Esophagus squamous epithelium (tissue), 5 donors: Measurements from ENCODE around the gene SRRM2. TPM values are rescaled to one million over a fixed set of nuclear protein-coding genes. Genes with fewer than 3 reads are reported as not detected.
"Not testable (repeated sequence)": the region's sequence is repeated elsewhere in the genome, so short reads cannot be mapped to it uniquely, and the experiment has no call there.

Source experiments
- DNase-seq: peaks from one replicate; lab custom pipeline; 2025; lab: John Stamatoyannopoulos, UW
- H3K27ac ChIP-seq, 4 donors: fragments of 200-600 bp; sonication (generic); one replicate each; pipeline ENCODE4 v1.5.1; 2016 to 2019; ENCODE audit warnings: mild to moderate bottlenecking in 1 of 4
- H3K27me3 ChIP-seq, 4 donors: fragments of 200-600 bp; sonication (generic); 1 replicate in 3 of 4; 2 replicates in 1 of 4; pipeline versions ENCODE4 v1.5.1 to v1.6.0; 2017 to 2021; ENCODE audit warnings: antibody characterized with exemption in 1 of 4
- H3K36me3 ChIP-seq, 3 donors: fragments of 200-600 bp; sonication (generic); one replicate each; pipeline ENCODE4 v1.5.1; 2016 to 2019
- H3K4me1 ChIP-seq, 3 donors: fragments of 200-600 bp; sonication (generic); one replicate each; pipeline ENCODE4 v1.5.1; 2017 to 2019
- H3K4me3 ChIP-seq, 4 donors: fragments of 200-600 bp; sonication (generic); 1 replicate in 3 of 4; 2 replicates in 1 of 4; pipeline ENCODE4 v1.5.1; 2016 to 2019; ENCODE audit warnings: mild to moderate bottlenecking in 2 of 4, moderate library complexity in 1 of 4
- H3K9me3 ChIP-seq, 3 donors: fragments of 200-600 bp; sonication (generic); one replicate each; pipeline ENCODE4 v1.5.1; 2016 to 2019
- POLR2A ChIP-seq, 4 donors: fragments of 450-650 bp; IDR thresholded peaks; one replicate each; pipeline ENCODE4 v1.6.1; 2017; ENCODE audit warnings: antibody characterized with exemption in 4 of 4, mild to moderate bottlenecking in 4 of 4, moderate library complexity in 3 of 4
- WGBS, 2 donors: methylation state at CpG; one replicate each; pipeline ENCODE4 v1.1.5; 2018; 5-methylcytosine and 5-hydroxymethylcytosine counted together
- intact Hi-C: fragments of 100-400 bp; cut with DNase I; formaldehyde crosslinking; loops from one replicate; pipeline ENCODE4 v1.15.0; 2022
- total RNA-seq, 4 donors: library from RNA; depleted of rRNA; stranded (reverse); fragments of >200 nt; gene quantifications; one replicate each; pipeline ENCODE4 v1.1.0, GENCODE V29; 2016
- TF ChIP-seq, protein P1 (sequence below), 6 experiments: fragments of 450-650 bp in 4 of 6; fragments of 200-600 bp in 2 of 6; sonication (generic) in 2 of 6; IDR thresholded peaks; one replicate each; pipeline ENCODE4 v1.5.1; 2016 to 2019; ENCODE audit warnings: antibody characterized with exemption in 6 of 6, mild to moderate bottlenecking in 4 of 6, moderate library complexity in 4 of 6
- donor health status: DM: yes; HTN: yes; CAD: no.

SRRM2 gene
- total RNA-seq, 4 donors from 2014 or later: 80.7 to 290 (median 233) TPM

DNA sequence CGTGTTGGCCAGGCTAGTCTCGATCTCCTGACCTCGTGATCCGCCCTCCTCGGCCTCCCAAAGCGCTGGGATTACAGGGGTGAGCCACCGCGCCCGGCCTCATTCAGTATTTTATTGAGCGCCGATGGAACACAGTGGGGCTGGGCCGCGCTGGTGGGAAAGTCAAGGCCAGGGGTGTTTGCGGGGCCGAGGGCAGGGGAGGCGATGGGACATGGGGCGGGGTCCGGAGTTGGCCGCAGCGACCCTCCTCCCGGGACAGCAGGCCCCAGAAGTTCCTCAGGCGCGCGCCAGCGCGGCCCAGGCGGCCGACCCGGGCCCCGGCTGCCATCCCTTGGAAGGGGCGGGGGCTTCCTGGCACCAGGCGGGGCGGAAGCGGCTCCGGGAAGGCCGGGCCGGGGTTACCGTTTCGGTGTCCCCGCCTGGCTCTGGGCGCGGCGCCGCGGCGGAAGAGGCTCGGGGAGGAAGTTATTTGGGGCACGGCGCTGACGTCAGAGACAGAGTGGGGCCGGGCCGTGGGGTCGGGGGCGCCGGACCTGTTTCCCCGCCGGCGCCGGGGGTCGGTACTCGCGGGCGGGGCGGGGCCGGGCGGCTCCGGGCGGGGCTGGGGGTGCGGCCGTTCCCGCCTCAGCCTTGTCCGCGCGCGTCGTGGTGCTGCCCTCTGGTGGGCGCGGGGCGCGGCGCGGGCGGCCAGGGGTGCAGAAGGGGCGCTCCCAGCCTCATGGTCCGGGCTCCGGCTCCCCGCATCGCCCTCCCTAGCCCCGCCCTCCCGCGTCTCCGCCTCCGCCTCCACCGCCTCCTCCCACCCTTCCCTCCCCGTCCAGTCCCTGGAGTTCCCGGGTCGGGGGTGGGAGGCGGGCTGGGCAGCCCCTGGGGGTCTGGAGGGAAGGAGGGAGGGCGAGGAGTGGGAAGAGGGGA is 31.5 kb upstream of the SRRM2 start:
- 0 to 3% methylated on average over 6 to 20 of the region's 99 CpGs for WGBS, 2 donors

DNA sequence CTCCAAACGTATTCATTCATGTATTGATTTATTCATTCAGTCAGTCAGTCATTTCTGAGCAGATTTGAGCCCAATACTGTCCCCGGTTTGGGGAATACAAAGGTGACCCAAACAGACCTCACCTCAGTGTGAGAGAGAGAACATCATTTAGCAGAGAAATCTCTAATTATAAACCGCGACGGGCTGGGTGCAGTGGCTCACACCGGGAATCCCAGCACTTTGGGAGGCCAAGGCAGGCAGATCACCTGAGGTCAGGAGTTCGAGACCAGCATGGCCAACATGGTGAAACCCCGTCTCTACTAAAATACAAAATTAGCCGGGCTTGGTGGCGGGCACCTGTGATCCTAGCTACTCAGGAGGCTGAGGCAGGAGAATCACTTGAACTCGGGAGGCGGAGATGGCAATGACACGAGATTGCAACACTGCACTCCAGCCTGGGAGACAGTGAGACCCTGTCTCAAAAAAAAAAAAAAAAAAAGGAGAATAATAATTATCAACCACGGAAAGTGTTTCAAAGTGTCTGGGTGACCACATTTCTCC is 30.7 kb upstream of the SRRM2 start:
- Histone ChIP-seq H3K4me1 (peaks cover 12 to 38% (median 15%) of the 10 kb centered on the region in 3 donors), H3K27me3 (peaks cover 0 to 12% (median 0%) of the 10 kb centered on the region in 4 donors), H3K27ac (peak overlapping the region; percentile 89 to 96 (median 92)), H3K4me3 (peak overlapping the region; percentile 38 to 87 (median 63))
- 33 to 41% methylated on average over 12 to 13 of the region's 14 CpGs for WGBS, 2 donors
- intact Hi-C loops, H3K36me3 ChIP-seq, DNase-seq, H3K9me3 ChIP-seq: not testable (repeated sequence)

More for the DNA sequence above, 31.5 kb upstream of the SRRM2 start:
- peak overlapping the region; percentile 38 to 87 (median 63) for H3K4me3 ChIP-seq
- H3K4me1 ChIP-seq: peaks cover 12 to 42% (median 15%) of the 10 kb centered on the region in 3 donors
- peak; percentile 33 for DNase-seq
- H3K36me3 ChIP-seq: no peaks in the 10 kb centered on the region
- intact Hi-C loops: no loop called here
- peak in 2 of 4 donors; percentile 36 to 51 for TF ChIP-seq POLR2A (IDR thresholded peaks at IDR 0.05)
- TF ChIP-seq, protein P1, sequence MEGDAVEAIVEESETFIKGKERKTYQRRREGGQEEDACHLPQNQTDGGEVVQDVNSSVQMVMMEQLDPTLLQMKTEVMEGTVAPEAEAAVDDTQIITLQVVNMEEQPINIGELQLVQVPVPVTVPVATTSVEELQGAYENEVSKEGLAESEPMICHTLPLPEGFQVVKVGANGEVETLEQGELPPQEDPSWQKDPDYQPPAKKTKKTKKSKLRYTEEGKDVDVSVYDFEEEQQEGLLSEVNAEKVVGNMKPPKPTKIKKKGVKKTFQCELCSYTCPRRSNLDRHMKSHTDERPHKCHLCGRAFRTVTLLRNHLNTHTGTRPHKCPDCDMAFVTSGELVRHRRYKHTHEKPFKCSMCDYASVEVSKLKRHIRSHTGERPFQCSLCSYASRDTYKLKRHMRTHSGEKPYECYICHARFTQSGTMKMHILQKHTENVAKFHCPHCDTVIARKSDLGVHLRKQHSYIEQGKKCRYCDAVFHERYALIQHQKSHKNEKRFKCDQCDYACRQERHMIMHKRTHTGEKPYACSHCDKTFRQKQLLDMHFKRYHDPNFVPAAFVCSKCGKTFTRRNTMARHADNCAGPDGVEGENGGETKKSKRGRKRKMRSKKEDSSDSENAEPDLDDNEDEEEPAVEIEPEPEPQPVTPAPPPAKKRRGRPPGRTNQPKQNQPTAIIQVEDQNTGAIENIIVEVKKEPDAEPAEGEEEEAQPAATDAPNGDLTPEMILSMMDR (IDR thresholded peaks at IDR 0.05): peak; percentile 52 to 82 (median 71)
- peaks cover 0 to 19% (median 0%) of the 10 kb centered on the region in 4 donors for H3K27me3 ChIP-seq
- H3K9me3 ChIP-seq: no peaks in the 10 kb centered on the region
- peak overlapping the region; percentile 89 to 96 (median 92) for H3K27ac ChIP-seq

DNA sequence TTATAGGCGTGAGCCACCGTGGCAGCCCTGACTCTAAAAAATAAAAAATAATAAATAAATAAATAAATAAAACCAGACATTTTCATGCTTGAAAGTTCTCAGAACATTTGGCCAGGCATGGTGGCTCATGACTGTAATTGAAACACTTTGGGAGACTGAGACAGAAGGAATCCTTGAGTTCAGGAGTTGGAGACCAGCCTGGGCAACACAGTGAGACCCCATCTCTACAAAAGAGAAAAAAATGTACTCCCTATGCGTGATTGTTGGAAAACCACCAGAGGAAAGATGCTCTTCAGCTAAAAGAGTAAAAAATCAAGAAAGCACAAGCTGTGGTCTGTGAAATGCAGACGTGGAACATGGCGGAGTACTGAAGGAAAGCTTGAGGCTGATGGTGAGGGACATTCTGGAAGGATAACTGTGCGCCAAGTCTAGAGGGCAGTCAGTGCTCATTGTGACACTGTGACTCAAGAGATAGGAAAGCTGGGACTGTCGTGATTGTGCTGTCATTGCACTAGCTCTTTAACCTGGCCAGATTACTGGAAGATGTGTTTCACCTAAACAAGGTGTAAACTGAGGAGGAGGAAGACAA is 28.3 kb upstream of the SRRM2 start:
- intact Hi-C loops: no loop called here
- no peak for DNase-seq
- 79 to 81% methylated on average over 7 of the region's 7 CpGs for WGBS, 2 donors
- H3K36me3 ChIP-seq: no peaks in the 10 kb centered on the region
- no peak overlapping the region for H3K4me3 ChIP-seq
- peaks cover 0 to 12% (median 0%) of the 10 kb centered on the region in 4 donors for H3K27me3 ChIP-seq
- H3K27ac ChIP-seq: no peak overlapping the region
- TF ChIP-seq, protein P1 (IDR thresholded peaks at IDR 0.05): no peak
- TF ChIP-seq POLR2A (IDR thresholded peaks at IDR 0.05): no peak
- no peaks in the 10 kb centered on the region for H3K9me3 ChIP-seq
- H3K4me1 ChIP-seq: peaks cover 12 to 29% (median 15%) of the 10 kb centered on the region in 3 donors

DNA sequence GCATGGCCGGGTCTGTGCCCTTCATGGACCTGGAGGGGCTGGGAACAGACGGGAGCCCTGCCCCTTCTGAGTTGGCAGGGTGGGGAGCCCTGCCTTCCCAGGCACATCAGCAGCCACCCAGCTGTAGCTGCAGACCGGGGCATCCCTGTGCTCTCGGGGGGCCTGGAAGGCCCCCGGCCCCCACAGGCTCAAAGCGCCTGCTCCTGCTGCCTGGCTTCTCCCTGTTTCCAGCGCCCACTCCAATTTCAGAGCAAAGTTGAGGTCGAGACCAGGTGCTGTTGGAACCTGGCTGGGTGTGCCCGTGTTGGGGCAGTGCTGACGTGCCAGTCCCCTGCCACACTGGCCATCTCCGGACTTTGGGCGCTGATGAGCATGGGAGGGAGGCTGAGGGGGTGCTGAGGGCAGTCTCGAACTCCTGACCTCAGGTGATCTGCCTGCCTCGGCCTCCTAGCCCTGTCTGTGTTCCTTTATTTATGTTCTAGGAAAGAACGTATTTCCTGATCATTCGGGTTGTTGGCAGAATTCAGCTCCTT is 27.6 kb upstream of the SRRM2 start:
- H3K36me3 ChIP-seq: no peaks in the 10 kb centered on the region
- H3K4me3 ChIP-seq: no peak overlapping the region
- DNase-seq: no peak
- H3K9me3 ChIP-seq: no peaks in the 10 kb centered on the region
- no peak overlapping the region for H3K27ac ChIP-seq
- H3K4me1 ChIP-seq: peaks cover 8 to 22% (median 10%) of the 10 kb centered on the region in 3 donors
- intact Hi-C loops: no loop called here
- no peak for TF ChIP-seq POLR2A (IDR thresholded peaks at IDR 0.05)
- TF ChIP-seq, protein P1 (IDR thresholded peaks at IDR 0.05): no peak
- peaks cover 0 to 12% (median 0%) of the 10 kb centered on the region in 4 donors for H3K27me3 ChIP-seq
- WGBS, 2 donors: 58 to 64% methylated on average over 6 to 9 of the region's 16 CpGs

DNA sequence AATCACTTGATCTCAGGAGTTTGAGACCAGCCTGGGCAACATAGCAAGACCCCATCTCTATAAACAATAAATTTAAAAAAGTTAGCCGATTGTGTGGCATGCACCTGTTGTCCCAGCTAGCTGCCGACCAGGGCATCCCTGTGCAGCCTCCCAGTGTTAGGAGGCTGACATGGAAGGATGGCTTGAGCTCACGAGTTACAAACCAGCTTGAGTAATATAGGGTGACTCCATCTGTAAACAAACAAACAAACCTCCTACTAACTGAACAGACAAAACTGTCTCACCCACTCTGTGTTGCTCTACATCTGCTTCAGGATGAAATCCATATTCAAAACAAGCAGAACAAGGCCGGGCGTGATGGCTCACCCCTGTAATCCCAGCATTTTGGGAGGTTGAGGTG is 25.5 kb upstream of the SRRM2 start:
- 66 to 71% methylated on average over 4 to 5 of the region's 5 CpGs for WGBS, 2 donors
- Histone ChIP-seq H3K4me3 (no peak overlapping the region), H3K4me1 (peaks cover 0 to 3% (median 0%) of the 10 kb centered on the region in 3 donors), H3K27me3 (peaks cover 0 to 15% (median 0%) of the 10 kb centered on the region in 4 donors), H3K27ac (no peak overlapping the region), H3K36me3 (no peaks in the 10 kb centered on the region), H3K9me3 (no peaks in the 10 kb centered on the region)
- intact Hi-C loops: no loop called here
- TF ChIP-seq, protein P1 (IDR thresholded peaks at IDR 0.05): no peak
- DNase-seq: no peak
